OCI-M2 (cell line): Measurements from ENCODE around the gene XRRA1.
"Not testable (repeated sequence)": the region's sequence is repeated elsewhere in the genome, so short reads cannot be mapped to it uniquely, and the experiment has no call there.

Source experiments
- DNase-seq: peaks from one replicate; lab custom pipeline; 2025; ENCODE audit not compliant: unreplicated experiment; lab: John Stamatoyannopoulos, UW

XRRA1 gene

DNA sequence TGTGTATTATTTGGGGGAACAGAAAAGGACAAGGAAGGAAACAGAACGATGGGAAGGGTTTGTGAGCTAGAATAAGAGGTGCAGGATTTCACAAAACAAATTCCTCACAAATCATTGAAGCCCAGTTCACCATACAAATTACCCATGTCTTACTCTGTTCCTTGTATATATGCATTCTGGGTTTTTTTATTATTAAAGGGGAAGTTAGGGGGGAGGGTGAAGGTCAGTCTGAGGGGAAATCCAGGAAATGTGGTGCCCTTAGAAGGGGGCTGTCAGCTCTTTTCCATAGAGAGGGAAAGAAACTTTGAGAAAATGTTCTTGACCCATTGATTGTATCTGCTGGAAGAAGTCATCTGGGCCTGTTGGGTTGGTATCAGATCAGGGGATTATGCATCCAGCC lies 109.4 kb downstream of the XRRA1 start:
- DNase-seq = no peak

DNA sequence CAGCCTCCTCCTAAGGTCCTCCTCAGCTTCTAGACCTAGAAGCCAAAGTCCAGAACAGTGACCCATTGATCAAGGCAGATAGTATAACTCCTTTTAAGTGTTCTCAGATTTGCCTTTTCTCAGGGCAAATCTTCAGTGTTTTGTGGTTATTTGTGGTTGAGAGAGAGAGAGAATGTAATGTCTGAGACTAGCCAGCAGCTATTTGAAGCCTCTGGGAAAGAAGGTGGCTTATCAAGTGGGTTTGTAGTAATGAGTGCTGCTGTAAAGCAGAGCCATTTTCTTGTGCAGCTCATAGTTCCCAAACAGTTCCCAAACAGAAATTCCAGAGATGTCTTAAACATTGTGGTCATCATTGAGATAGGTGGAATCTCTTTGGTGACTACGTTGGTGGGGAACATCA lies 110.7 kb downstream of the XRRA1 start:
- DNase-seq = no peak

DNA sequence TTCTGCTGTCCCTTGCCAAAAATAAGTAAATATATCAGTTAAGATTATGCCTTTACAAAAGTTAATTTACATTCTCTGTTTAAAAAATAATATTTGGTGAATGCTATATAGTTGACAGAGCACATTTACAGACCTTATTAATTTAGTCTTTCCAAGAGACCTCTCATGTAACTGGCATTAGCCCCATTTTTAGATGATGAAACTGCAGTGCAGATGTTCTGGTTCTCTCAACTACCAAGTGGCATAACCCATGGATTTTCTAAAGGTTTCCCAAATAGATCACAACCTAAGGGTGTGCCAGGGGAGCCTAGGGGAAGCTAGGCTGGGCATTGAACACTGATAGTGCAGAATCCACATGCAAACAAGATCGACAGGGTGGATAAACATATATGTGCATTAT lies 111.7 kb downstream of the XRRA1 start:
- no peak for DNase-seq

DNA sequence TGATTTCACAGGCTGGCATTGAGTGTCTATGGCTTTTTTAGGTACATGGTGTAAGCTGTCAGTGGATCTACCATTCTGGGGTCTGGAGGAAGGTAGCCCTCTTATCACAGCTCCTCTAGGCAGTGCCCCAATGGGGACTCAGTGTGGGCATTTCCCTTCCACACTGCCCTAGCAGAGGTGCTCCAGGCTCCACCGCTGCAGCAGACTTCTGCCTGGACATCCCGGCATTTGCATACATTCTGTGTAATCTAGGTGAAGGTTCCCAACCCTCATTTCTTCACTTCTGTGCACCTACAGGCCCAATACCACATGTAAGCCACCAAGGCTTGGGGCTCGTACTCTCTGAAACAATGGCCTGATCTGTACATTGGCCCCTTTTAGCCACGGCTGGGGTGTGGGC lies 122.0 kb downstream of the XRRA1 start:
- no peak for DNase-seq

DNA sequence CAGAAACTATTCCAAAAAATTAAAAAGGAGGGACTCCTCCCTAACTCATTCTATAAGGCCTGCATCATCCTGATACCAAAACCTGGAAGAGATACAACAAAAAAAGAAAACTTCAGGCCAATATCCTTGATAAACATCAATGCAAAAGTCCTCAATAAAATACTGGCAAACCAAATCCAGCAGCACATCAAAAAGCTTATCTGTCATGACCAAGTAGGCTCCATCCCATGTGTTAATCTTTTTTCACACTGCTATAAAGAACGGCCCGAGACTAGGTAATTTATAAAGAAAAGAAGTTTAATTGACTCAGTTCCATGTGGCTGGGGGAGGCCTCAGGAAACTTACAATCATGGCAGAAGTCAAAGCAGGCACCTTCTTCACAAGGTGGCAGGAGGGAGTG lies 123.3 kb downstream of the XRRA1 start:
- not testable (repeated sequence) for DNase-seq

DNA sequence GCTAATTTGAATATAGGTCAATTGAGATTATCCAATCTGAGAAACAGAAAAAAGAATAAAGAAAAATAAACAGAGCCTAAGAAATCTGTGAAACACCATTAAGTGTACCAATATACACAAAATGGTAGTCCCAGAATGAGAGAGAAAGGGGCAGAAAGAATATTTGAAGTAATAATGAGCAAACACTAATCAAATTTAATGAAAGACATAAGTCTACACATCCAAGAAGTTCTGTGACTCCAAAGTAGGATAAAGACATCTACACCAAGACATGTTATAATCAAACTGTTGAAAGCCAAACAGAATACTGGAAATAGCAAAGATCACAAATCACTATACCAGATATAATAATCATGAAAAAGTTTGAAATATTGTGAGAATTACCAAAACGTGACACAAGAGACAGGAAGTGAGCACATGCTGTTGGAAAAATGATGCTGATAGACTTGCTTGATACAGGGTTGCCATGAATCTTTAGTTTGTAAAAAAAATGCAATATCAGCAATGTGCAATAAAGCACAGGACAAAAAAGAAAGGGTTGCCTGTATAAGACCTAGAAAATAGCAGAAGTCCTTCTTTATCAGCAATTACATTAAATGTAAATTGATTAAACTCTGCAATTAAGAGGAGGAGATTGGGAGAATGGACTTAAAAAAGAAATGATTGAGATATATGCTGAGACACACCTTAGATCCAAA lies 124.5 kb downstream of the XRRA1 start:
- DNase-seq = no peak

DNA sequence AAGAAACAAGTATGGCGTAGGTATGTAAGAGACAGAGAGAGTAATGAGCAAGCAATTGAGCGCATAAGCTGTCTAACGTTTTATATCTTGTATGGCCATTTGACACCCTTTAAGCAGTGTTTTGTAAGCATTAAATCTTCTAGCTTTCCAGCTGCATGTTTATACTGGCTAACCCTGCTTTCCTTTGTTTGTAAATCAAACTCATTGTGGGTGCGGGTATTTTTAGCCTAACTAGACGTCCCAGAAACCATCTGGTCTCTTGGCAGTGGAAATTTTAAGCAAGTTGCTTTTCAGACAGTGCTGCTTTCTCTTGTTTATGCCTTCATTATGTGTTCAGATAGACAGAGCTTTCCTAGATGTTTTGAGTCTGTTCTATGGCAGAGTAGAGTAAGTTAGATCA lies 126.7 kb downstream of the XRRA1 start:
- no peak for DNase-seq

DNA sequence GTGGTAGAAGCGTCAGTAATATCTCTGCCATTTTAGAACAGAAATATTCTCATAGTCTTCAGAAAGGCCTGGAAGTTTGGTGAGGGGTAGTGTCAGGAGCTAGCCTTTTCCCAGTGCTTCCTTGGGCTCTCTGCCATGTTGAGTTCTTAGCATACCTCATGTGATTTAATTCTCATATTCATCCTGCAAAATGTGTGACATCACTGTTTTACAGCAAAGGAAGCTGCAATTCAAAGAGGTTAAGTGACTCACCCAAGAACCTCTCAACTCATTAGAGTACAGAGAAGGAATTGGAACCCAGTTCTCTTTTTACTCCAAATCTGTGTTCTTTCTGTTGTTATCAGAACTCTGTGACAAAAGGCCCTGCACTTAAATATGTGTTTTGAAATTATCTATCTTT lies 128.1 kb downstream of the XRRA1 start:
- DNase-seq = no peak

DNA sequence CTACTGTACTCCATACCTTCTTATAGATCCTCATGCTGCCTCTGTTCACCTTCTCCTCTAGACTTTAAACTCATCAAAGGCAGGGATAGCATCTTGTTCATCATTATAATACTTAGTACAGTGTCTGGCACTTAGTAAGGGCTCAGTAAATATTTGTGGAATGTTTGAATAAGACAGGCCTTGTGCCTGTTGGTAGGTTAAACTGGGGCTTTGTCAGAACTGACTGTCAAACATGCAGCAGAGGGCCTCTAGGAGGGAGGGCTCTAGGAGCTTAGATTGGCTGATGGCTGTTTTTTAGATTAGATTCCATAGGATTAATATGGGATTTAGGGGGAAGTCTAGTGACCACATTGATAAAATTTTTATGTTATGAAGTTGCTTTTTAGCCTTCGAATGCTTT lies 129.5 kb downstream of the XRRA1 start:
- DNase-seq = no peak

DNA sequence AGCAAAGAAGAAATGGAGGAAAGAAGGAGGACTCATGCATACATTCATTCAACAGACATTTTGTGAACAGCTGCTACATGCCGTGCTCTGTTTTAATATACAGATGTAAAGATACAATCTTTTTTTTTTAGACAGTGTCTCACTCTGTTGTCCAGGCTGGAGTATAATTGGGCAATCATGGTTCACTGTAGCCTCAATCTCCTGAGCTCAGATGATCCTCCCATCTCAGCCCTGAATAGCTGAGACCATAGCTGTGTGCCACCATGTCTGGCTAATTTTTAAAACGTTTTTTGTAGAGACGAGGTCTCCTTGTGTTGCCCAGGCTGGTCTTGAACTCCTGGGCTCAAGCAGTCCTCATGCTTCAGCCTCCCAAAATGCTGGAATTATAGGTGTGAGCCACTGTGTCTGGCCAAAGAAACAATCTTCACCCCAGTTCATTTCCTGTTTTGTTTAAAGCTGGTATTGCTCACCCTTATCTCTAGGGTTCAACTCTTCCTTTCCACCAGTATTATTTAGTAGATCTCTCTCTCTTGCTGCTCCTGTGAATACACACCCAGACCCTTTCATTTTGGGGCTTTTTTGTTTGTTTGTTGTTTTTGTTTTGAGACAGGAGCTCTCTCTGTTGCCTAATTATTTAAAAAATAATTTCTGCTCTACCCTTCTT lies 130.5 kb downstream of the XRRA1 start:
- no peak for DNase-seq

DNA sequence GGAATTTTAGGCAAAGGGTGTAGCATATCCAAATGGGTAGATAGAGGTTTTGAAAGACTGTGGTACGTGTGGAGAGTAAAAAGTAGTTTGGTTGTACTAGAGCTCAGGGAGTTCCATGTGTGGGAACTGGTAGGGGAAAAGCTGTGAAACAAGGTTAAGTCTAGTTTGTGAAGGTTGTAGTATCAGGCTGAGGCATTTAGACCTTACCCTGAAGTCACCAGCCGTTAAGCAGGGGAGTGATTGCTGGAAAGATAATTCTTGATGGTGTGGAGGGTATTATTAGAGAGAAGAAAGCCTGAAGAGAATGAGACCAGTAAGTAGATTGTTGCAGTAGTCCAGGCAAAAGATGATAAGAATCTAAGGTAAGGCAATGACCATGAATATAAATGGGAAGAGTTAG lies 132.2 kb downstream of the XRRA1 start:
- no peak for DNase-seq

DNA sequence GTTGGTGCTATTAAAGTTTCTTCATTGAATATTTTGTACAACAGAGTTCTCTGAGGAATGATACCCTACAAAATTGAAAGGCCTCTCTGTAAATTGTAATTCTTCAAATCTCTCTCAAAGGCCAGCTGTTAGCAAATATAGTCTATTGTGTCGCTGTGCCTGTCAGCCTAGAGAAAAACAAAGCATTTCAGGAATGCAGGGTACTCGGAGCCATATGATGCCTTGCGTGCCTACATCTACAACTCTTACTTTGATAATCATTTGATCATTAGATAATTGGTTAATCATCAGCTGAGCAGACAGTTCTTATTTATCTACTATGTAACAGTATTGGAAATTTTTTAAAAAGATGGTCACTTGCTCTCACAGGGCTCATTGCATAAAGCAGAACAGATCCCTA lies 132.9 kb downstream of the XRRA1 start:
- no peak for DNase-seq

DNA sequence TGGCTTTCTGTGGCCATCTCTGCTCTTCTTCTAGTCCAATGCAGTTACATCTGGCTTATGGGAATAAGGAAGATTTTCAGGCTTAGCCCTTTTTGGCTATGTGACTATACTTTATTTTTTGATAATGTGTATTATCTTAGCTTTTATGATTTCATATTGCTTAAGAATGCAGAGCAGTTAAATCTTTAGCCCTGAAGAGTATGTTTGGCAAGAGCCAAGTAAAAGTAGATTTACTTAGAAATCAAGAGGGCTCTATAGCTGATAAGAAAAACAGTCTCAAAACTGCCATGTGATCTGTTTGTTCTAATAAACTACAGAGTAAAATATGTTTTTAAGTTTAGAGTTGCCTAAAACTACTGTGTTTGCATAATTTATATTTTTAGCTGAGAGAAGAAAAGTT lies 139.1 kb downstream of the XRRA1 start:
- DNase-seq = no peak

DNA sequence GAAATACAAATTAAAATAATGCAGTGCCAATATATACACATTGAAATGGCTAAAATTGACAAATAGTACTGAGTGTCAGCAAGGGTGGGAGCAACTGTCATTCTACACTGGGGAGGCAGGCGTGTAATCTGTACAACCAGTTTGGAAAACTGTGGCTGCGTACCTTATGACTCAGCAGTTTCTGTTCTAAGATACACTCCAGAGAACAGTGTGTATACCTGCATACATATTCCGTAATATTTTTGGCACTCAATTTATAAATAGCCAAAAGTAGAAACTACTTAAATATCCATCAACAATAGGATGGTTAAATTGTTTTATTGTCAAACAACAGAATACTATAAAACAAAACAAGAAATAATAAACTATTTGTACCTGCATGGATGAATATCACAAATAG lies 142.6 kb downstream of the XRRA1 start:
- no peak for DNase-seq

DNA sequence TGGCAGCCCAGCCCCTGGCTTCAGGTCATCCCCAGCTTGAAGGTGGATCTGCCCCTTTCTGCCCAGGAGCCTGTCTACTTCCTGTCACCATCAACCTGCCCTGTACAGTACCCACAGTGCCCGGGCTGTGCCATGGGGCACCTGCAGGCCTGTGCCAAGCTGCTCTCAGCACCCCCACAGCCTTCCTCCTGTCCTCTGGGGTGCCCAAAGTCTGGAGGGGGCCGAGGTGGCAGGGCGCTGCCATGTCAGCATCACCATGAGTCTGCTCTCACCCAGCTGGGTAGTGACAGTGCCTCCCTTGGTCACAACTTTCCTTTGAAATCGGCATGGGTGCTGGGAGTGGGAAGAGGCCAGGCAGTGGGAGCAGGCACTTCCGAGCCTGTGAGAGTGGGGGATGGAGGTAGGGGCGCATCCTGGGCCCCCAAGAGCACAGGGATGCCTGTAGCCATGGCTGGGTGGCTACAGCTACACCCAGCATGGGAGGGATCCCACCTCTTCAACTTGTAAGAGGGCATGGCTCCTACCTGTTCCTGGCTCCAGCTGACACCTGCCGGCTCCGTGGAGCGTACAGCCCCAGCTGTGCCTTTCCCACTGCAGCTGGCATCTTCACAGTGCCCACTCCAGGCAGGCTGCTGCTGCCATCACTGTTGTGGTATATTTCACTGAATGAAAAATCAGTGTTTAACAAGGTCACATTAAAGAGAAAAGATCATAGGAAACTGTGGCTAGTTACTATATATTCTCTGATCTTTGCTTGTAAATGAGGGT lies 157.4 kb downstream of the XRRA1 start:
- DNase-seq = no peak
